Sigmoid colon (tissue), 3 donors: Measurements from ENCODE around the gene TCF7L1.

Source experiments
- CTCF ChIP-seq, 4 experiments: fragments of 450-650 bp in 3 of 4; fragments of 200-600 bp in 1 of 4; IDR thresholded peaks; one replicate each; pipeline ENCODE4 v1.5.1; 2016 to 2019; ENCODE audit warnings: antibody characterized with exemption in 4 of 4, mild to moderate bottlenecking in 3 of 4, moderate library complexity in 2 of 4
- POLR2A ChIP-seq, 2 donors: fragments of 450-650 bp; IDR thresholded peaks; one replicate each; pipeline ENCODE4 v1.6.1; 2016; ENCODE audit warnings: antibody characterized with exemption in 2 of 2, mild to moderate bottlenecking in 2 of 2, moderate library complexity in 2 of 2

- TF ChIP-seq CTCF (IDR thresholded peaks at IDR 0.05) (no peak), POLR2A (IDR thresholded peaks at IDR 0.05) (no peak)
These were observed 13.3 kb upstream of the TCF7L1 start for GRCh38 chr2:85119900-85120299.
